Colonic mucosa (tissue), 4 donors: Measurements from ENCODE around the gene PDHX. TPM values are rescaled to one million over a fixed set of nuclear protein-coding genes. Genes with fewer than 3 reads are reported as not detected.
A peak's percentile ranks its signal among the peaks of the same experiment; 100 is the strongest.

Experiments
- DNase-seq: peaks from one replicate; pipeline ENCODE4 v3.0.0-alpha.2; 2020
- H3K27ac ChIP-seq: fragments of 200-600 bp; one replicate; pipeline ENCODE4 v1.8.0; 2021
- H3K27me3 ChIP-seq: fragments of 200-600 bp; one replicate; pipeline ENCODE4 v1.8.0; 2021
- H3K36me3 ChIP-seq: fragments of 200-600 bp; one replicate; pipeline ENCODE4 v1.8.0; 2021
- H3K4me1 ChIP-seq: fragments of 200-600 bp; one replicate; pipeline ENCODE4 v1.8.0; 2021; ENCODE audit warnings: mild to moderate bottlenecking
- H3K4me3 ChIP-seq: fragments of 200-600 bp; one replicate; pipeline ENCODE4 v1.8.0; 2021
- H3K9ac ChIP-seq, 2 donors: one replicate each; pipeline ENCODE4 v1.7.0; 2013; ENCODE audit warnings: control low read depth in 2 of 2, low read depth in 2 of 2, low read length in 2 of 2
- H3K9me3 ChIP-seq: fragments of 200-600 bp; one replicate; pipeline ENCODE4 v1.8.0; 2021
- CTCF ChIP-seq: fragments of 200-600 bp; IDR thresholded peaks from one replicate; pipeline ENCODE4 v1.8.0; 2022; ENCODE audit warnings: antibody characterized with exemption, mild to moderate bottlenecking
- intact Hi-C: fragments of 100-400 bp; cut with DNase I; formaldehyde crosslinking; loops from one replicate; pipeline ENCODE4 v1.14.1; 2022
- total RNA-seq, 2 donors: library from RNA; stranded (reverse); fragmentation: NEBNext Ultra II Directional in 1 of 2; extraction: Animal tissue kit (Norgen Biotek cat#: 25700) in 1 of 2; gene quantifications; one replicate each; pipeline ENCODE4 v1.2.1, GENCODE V29; 2021
- donor health status: healthy.
- donor health status: DM: no; HTN: no; CAD: no.
- donor health status: DM: no; HTN: no; CAD: no.

Gene PDHX
- total RNA-seq, 2 donors from 2014 or later, result 55.2 to 57.2 TPM

- Histone ChIP-seq H3K4me3 (no peak overlapping the region), H3K9me3 (no peaks in the 10 kb centered on the region), H3K4me1 (no peaks in the 10 kb centered on the region), H3K27me3 (no peaks in the 10 kb centered on the region), H3K27ac (no peak overlapping the region), H3K36me3 (no peaks in the 10 kb centered on the region), H3K9ac (no peak overlapping the region)
- intact Hi-C loops, result no loop called here
- DNase-seq, result no peak
- no peak for TF ChIP-seq CTCF
Measured at GRCh38 chr11:34881900-34882299, 34.5 kb upstream of the PDHX start.

GRCh38 chr11:34886609-34887008 is 29.8 kb upstream of the PDHX start:
- H3K9ac ChIP-seq, result no peak overlapping the region
- DNase-seq, result no peak
- H3K27ac ChIP-seq, result peak overlapping the region; percentile 64
- TF ChIP-seq CTCF, result no peak
- H3K4me3 ChIP-seq, result no peak overlapping the region
- no peaks in the 10 kb centered on the region for H3K9me3 ChIP-seq
- no peaks in the 10 kb centered on the region for H3K27me3 ChIP-seq
- no peaks in the 10 kb centered on the region for H3K36me3 ChIP-seq
- intact Hi-C loops, result no loop called here
- H3K4me1 ChIP-seq, result no peaks in the 10 kb centered on the region

- Histone ChIP-seq H3K27me3 (no peaks in the 10 kb centered on the region), H3K27ac (peak overlapping the region; percentile 64), H3K4me3 (peak overlapping the region; percentile 18), H3K9me3 (no peaks in the 10 kb centered on the region), H3K4me1 (no peaks in the 10 kb centered on the region), H3K9ac (no peak overlapping the region), H3K36me3 (no peaks in the 10 kb centered on the region)
- TF ChIP-seq CTCF, result no peak
- intact Hi-C loops, result no loop called here
- DNase-seq, result no peak
Measured at GRCh38 chr11:34887260-34887659, 29.2 kb upstream of the PDHX start.

- no peaks in the 10 kb centered on the region for H3K27me3 ChIP-seq
- no peak overlapping the region for H3K9ac ChIP-seq
- H3K4me3 ChIP-seq, result no peak overlapping the region
- no peak for DNase-seq
- no peaks in the 10 kb centered on the region for H3K4me1 ChIP-seq
- H3K27ac ChIP-seq, result no peak overlapping the region
- H3K9me3 ChIP-seq, result no peaks in the 10 kb centered on the region
- no peaks in the 10 kb centered on the region for H3K36me3 ChIP-seq
- peak; percentile 35 for TF ChIP-seq CTCF
- intact Hi-C loops, result loop anchor here (2.0 to 5.0 kb wide), 2 partner anchors 303 to 378 kb away; partner anchors contain the start of gene ELF5
Measured at GRCh38 chr11:34890089-34890488, 26.3 kb upstream of the PDHX start.

- no peak for DNase-seq
Measured at GRCh38 chr11:34890812-34891211, 25.6 kb upstream of the PDHX start.

More at GRCh38 chr11:34890812-34891211, 25.6 kb upstream of the PDHX start:
- Histone ChIP-seq H3K9me3 (no peaks in the 10 kb centered on the region), H3K4me3 (no peak overlapping the region), H3K27ac (no peak overlapping the region), H3K36me3 (no peaks in the 10 kb centered on the region), H3K27me3 (no peaks in the 10 kb centered on the region), H3K4me1 (no peaks in the 10 kb centered on the region), H3K9ac (no peak overlapping the region)
- intact Hi-C loops, result loop anchor here (2.0 to 5.0 kb wide), 2 partner anchors 304 to 379 kb away; partner anchors contain the start of gene ELF5
- TF ChIP-seq CTCF, result peak; percentile 37
